ENCODE measurements around the gene FNDC3A.
"Not testable (repeated sequence)": the region's sequence is repeated elsewhere in the genome, so short reads cannot be mapped to it uniquely, and the experiment has no call there.

Gene FNDC3A

GRCh38 chr13:49060678-49061387 lies 85.1 kb downstream of the FNDC3A start:
- H3K4me3 ChIP-seq (ENCODE audit: low read depth, low read length) = no peak overlapping the region
- H3K4me2 ChIP-seq (ENCODE audit: low read length) = no peak overlapping the region
- H3K27me3 ChIP-seq (ENCODE audit: control insufficient read depth, insufficient read depth, low read length) = no peaks in the 10 kb centered on the region
- no peaks in the 10 kb centered on the region for H3K4me1 ChIP-seq
- no peak overlapping the region for H2AFZ ChIP-seq
- TF ChIP-seq, protein P1, sequence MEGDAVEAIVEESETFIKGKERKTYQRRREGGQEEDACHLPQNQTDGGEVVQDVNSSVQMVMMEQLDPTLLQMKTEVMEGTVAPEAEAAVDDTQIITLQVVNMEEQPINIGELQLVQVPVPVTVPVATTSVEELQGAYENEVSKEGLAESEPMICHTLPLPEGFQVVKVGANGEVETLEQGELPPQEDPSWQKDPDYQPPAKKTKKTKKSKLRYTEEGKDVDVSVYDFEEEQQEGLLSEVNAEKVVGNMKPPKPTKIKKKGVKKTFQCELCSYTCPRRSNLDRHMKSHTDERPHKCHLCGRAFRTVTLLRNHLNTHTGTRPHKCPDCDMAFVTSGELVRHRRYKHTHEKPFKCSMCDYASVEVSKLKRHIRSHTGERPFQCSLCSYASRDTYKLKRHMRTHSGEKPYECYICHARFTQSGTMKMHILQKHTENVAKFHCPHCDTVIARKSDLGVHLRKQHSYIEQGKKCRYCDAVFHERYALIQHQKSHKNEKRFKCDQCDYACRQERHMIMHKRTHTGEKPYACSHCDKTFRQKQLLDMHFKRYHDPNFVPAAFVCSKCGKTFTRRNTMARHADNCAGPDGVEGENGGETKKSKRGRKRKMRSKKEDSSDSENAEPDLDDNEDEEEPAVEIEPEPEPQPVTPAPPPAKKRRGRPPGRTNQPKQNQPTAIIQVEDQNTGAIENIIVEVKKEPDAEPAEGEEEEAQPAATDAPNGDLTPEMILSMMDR (IDR thresholded peaks at IDR 0.05) = no peak
- H3K27ac ChIP-seq = no peak overlapping the region
- no peaks in the 10 kb centered on the region for H3K79me2 ChIP-seq
- no peaks in the 10 kb centered on the region for H3K9me3 ChIP-seq (ENCODE audit: control insufficient read depth, low read length)
- H3K9ac ChIP-seq = no peak overlapping the region
- H3K36me3 ChIP-seq (ENCODE audit: control insufficient read depth, insufficient read depth, low read length) = no peaks in the 10 kb centered on the region

DNA sequence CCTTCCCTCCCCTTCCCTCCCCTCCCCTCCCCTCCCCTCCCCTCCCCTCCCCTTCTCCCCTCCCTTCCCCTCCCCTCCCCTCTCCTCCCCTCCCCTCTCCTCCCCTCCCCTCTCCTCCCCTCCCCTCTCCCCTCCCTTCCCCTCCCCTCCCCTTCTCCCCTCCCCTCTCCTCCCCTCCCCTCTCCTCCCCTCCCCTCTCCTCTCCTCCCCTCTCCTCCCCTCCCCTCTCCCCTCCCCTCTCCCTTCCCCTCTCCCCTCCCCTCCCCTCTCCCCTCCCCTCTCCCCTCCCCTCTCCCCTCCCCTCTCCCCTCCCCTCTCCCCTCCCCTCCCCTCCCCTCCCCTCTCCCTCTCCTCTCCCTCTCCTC lies 85.7 kb downstream of the FNDC3A start:
- not testable (repeated sequence) for H3K4me1 ChIP-seq

DNA sequence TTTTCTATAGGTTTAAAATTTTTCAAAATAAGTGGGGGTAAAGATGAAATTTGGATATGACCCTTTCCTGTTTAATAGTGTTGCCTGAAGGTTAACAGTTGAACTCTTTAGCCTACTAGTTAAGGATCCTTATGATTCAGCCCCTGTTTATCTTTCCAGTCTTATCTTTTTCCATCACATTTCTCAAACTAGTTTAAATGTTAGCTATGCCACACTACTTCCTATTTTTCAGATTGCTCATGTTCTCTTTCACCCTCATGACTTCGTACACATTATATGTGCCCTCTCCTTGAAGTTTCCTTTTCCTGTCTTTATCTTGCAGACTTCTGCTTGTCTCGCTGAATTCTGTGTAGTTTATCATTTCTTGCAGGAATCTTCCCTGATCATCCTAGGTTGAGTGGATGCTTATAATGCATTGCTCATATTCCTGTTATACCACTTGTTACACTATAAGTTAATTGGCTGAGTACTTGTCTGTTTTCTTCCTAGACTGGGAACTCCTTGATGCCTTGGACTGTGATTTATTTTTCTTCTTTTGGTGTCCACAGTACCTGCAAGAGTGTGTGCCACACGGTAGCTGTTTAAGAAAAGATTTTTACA lies 86.7 kb downstream of the FNDC3A start:
- Histone ChIP-seq H3K9ac (no peak overlapping the region), H3K4me2 (ENCODE audit: low read length) (no peak overlapping the region), H3K9me3 (ENCODE audit: control insufficient read depth, low read length) (no peaks in the 10 kb centered on the region), H2AFZ (no peak overlapping the region), H3K27ac (no peak overlapping the region), H3K4me1 (no peaks in the 10 kb centered on the region), H3K27me3 (ENCODE audit: control insufficient read depth, insufficient read depth, low read length) (no peaks in the 10 kb centered on the region), H3K4me3 (ENCODE audit: low read depth, low read length) (no peak overlapping the region), H3K36me3 (ENCODE audit: control insufficient read depth, insufficient read depth, low read length) (no peaks in the 10 kb centered on the region), H3K79me2 (no peaks in the 10 kb centered on the region)
- TF ChIP-seq, protein P1 (IDR thresholded peaks at IDR 0.05) = no peak

More for the DNA sequence above, 85.7 kb downstream of the FNDC3A start:
- H3K27ac ChIP-seq; H3K79me2 ChIP-seq; H3K9me3 ChIP-seq (ENCODE audit: control insufficient read depth, low read length); H3K4me2 ChIP-seq (ENCODE audit: low read length); H3K36me3 ChIP-seq (ENCODE audit: control insufficient read depth, insufficient read depth, low read length); H3K4me3 ChIP-seq (ENCODE audit: low read depth, low read length); H2AFZ ChIP-seq; H3K27me3 ChIP-seq (ENCODE audit: control insufficient read depth, insufficient read depth, low read length); H3K9ac ChIP-seq: not testable (repeated sequence)

DNA sequence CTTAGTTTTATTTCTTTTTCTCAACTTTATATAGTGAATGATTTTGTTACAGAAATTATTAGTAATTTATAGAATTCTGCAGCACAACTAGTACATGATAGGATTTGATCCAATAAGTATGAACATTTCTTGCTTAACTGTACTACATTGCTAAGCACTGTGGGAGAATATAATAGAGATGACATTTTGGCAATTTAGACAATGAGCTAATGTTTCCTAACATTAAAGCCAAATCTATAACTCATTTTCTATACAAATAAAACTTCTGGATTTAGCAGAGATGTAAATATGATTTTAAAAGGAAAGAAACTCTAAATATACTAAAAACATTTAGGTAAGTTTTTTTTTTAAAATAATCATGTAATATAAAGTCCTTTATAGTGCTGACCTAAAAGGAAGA lies 87.3 kb downstream of the FNDC3A start:
- H3K9ac ChIP-seq = no peak overlapping the region
- H3K36me3 ChIP-seq (ENCODE audit: control insufficient read depth, insufficient read depth, low read length) = no peaks in the 10 kb centered on the region
- no peak overlapping the region for H3K4me2 ChIP-seq (ENCODE audit: low read length)
- no peak overlapping the region for H3K4me3 ChIP-seq (ENCODE audit: low read depth, low read length)
- H2AFZ ChIP-seq = no peak overlapping the region
- TF ChIP-seq, protein P1 (IDR thresholded peaks at IDR 0.05) = no peak
- H3K4me1 ChIP-seq = no peaks in the 10 kb centered on the region
- H3K27me3 ChIP-seq (ENCODE audit: control insufficient read depth, insufficient read depth, low read length) = no peaks in the 10 kb centered on the region
- H3K9me3 ChIP-seq (ENCODE audit: control insufficient read depth, low read length) = no peaks in the 10 kb centered on the region
- H3K79me2 ChIP-seq = no peaks in the 10 kb centered on the region
- no peak overlapping the region for H3K27ac ChIP-seq

DNA sequence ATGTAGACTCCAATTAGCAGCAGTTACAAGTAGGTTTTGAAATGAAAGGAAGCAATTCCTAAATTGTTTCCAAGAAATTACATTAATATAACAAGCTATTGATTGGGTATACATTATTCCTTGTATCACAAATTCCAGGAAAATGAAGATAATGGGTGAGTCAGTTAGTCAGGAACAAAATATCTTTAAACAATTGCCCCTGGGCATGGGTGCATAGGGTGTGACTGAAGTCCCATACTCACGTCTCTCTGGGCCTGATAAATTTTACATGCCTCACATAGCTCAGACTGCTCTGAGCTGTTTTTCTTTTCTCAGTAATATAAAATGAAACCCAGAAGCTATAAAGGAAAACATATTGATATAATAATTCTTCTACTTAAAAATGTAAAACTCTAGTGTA lies 87.8 kb downstream of the FNDC3A start:
- no peak overlapping the region for H3K4me2 ChIP-seq (ENCODE audit: low read length)
- no peaks in the 10 kb centered on the region for H3K36me3 ChIP-seq (ENCODE audit: control insufficient read depth, insufficient read depth, low read length)
- no peaks in the 10 kb centered on the region for H3K4me1 ChIP-seq
- no peaks in the 10 kb centered on the region for H3K9me3 ChIP-seq (ENCODE audit: control insufficient read depth, low read length)
- no peaks in the 10 kb centered on the region for H3K27me3 ChIP-seq (ENCODE audit: control insufficient read depth, insufficient read depth, low read length)
- no peaks in the 10 kb centered on the region for H3K79me2 ChIP-seq
- TF ChIP-seq, protein P1 (IDR thresholded peaks at IDR 0.05) = no peak
- H3K4me3 ChIP-seq (ENCODE audit: low read depth, low read length) = no peak overlapping the region
- no peak overlapping the region for H2AFZ ChIP-seq
- H3K27ac ChIP-seq = no peak overlapping the region
- H3K9ac ChIP-seq = no peak overlapping the region
